K562 (cell line): ENCODE measurements around the gene CHD2. TPM values are rescaled to one million over a fixed set of nuclear protein-coding genes. Genes with fewer than 3 reads are reported as not detected.
A peak's percentile ranks its signal among the peaks of the same experiment; 100 is the strongest.

Source experiments
- BDP1 ChIP-seq: IDR thresholded peaks from 3 replicates; pipeline ENCODE4 v1.6.1; 2011; ENCODE audit not compliant: insufficient read length, insufficient read depth
- ESRRA ChIP-seq: fragments of 450-650 bp; IDR thresholded peaks from 2 replicates; pipeline ENCODE4 v1.6.1; 2014; ENCODE audit warnings: low read depth, mild to moderate bottlenecking, moderate library complexity, borderline replicate concordance
- GATAD2A ChIP-seq: fragments of 450-650 bp; IDR thresholded peaks from 2 replicates; pipeline ENCODE4 v1.6.1; 2017
- LCOR ChIP-seq: sonication (generic); formaldehyde crosslinking; IDR thresholded peaks from 2 replicates; pipeline ENCODE4 v1.8.0; 2022; ENCODE audit warnings: mild to moderate bottlenecking, missing genetic modification reagents
- NBN ChIP-seq: fragments of 450-650 bp; IDR thresholded peaks from 2 replicates; pipeline ENCODE4 v1.6.1; 2016; ENCODE audit warnings: low read depth, mild to moderate bottlenecking
- NONO ChIP-seq, 2 experiments: fragments of 200-400 bp in 1 of 2; fragments of 450-650 bp in 1 of 2; formaldehyde crosslinking in 1 of 2; IDR thresholded peaks; 2 replicates each; pipeline ENCODE4 v1.6.1; 2017; ENCODE audit warnings: low read depth in 2 of 2, mild to moderate bottlenecking in 2 of 2, moderate library complexity in 2 of 2, low read length in 1 of 2
- NR3C1 ChIP-seq: sonication (generic); formaldehyde crosslinking; IDR thresholded peaks from 2 replicates; pipeline ENCODE4 v1.8.1; 2022; ENCODE audit warnings: missing genetic modification reagents
- NUFIP1 ChIP-seq: fragments of 450-650 bp; IDR thresholded peaks from 2 replicates; pipeline ENCODE4 v1.6.1; 2018; ENCODE audit not compliant: partially characterized antibody
- SIN3A ChIP-seq, 2 experiments: fragments of 150-350 bp in 1 of 2; IDR thresholded peaks; 2 replicates each; pipeline ENCODE4 v1.6.1; 2011 to 2016; ENCODE audit warnings: borderline replicate concordance in 2 of 2, low read depth in 2 of 2, low read length in 2 of 2, mild to moderate bottlenecking in 2 of 2, moderate library complexity in 2 of 2; ENCODE audit not compliant: control insufficient read depth in 1 of 2
- SMARCE1 ChIP-seq: fragments of 450-650 bp; IDR thresholded peaks from 2 replicates; pipeline ENCODE4 v1.7.1; 2016; ENCODE audit warnings: mild to moderate bottlenecking
- TCF3 ChIP-seq: sonication (generic); formaldehyde crosslinking; IDR thresholded peaks from 2 replicates; pipeline ENCODE4 v1.4.0; 2020; ENCODE audit warnings: mild to moderate bottlenecking, missing genetic modification reagents
- TEAD1 ChIP-seq, 2 experiments: fragments of 450-650 bp in 1 of 2; sonication (generic) in 1 of 2; formaldehyde crosslinking; IDR thresholded peaks; 2 replicates each; pipeline versions ENCODE4 v1.4.0 to v1.8.0; 2020 to 2022; ENCODE audit warnings: mild to moderate bottlenecking in 2 of 2, missing genetic modification reagents in 1 of 2
- ZBTB1 ChIP-seq: sonication (generic); formaldehyde crosslinking; IDR thresholded peaks from 2 replicates; pipeline ENCODE4 v1.8.1; 2023; ENCODE audit warnings: missing genetic modification reagents, low read depth, mild to moderate bottlenecking, borderline replicate concordance
- ZNF699 ChIP-seq: fragments of 250-450 bp; sonication (Bioruptor Pico); IDR thresholded peaks from 2 replicates; pipeline ENCODE4 v1.8.0; 2021; ENCODE audit warnings: mild to moderate bottlenecking, moderate library complexity; ENCODE audit not compliant: insufficient replicate concordance
- ZSCAN32 ChIP-seq: fragments of 450-650 bp; formaldehyde crosslinking; IDR thresholded peaks from 2 replicates; pipeline ENCODE4 v1.4.0; 2020; ENCODE audit warnings: mild to moderate bottlenecking, moderate library complexity
- polyA plus RNA-seq, 8 experiments: library from polyadenylated mRNA; depleted of rRNA in 4 of 8; stranded (reverse) in 5 of 8; unstranded in 3 of 8; fragments of >200 nt; fragmentation: Nextera tagmentation in 2 of 8; fragmentation: Illumina TruSeq in 1 of 8; extraction: Ambion mirVana in 2 of 8; extraction: Trizol in 1 of 8; gene quantifications; 2 replicates each; pipeline versions ENCODE4 v1.2.1 to v1.2.3, GENCODE V29; 2011 to 2014; ENCODE audit warnings: inconsistent platforms in 1 of 8, missing spikeins in 1 of 8
- total RNA-seq, 7 experiments: library from RNA; depleted of rRNA in 6 of 7; stranded (reverse); fragments of >200 nt in 6 of 7; fragmentation: Illumina TruSeq in 2 of 7; extraction: Trizol in 2 of 7; gene quantifications; 2 replicates each; pipeline versions ENCODE4 v1.2.1 to v1.2.3, GENCODE V29; 2011 to 2021; ENCODE audit warnings: low replicate concordance in 1 of 7
- TF ChIP-seq, protein P1 (sequence below): sonication (generic); formaldehyde crosslinking; IDR thresholded peaks from 2 replicates; pipeline ENCODE4 v1.8.0; 2022; ENCODE audit warnings: mild to moderate bottlenecking, missing genetic modification reagents
- TF ChIP-seq, protein P2 (sequence below): fragments of 450-650 bp; IDR thresholded peaks from 2 replicates; pipeline ENCODE4 v1.7.0; 2016; ENCODE audit warnings: borderline replicate concordance
- TF ChIP-seq, protein P3 (sequence below): fragments of 450-650 bp; formaldehyde crosslinking; IDR thresholded peaks from 2 replicates; pipeline ENCODE4 v1.4.0; 2020; ENCODE audit warnings: mild to moderate bottlenecking, moderate library complexity

The CHD2 gene
- total and polyA plus RNA-seq, 9 of the 15 experiments (the other 6 are each of a cell fraction or from before 2014, with no cell fraction given): 38.9 to 70.8 (median 56.2) TPM

DNA sequence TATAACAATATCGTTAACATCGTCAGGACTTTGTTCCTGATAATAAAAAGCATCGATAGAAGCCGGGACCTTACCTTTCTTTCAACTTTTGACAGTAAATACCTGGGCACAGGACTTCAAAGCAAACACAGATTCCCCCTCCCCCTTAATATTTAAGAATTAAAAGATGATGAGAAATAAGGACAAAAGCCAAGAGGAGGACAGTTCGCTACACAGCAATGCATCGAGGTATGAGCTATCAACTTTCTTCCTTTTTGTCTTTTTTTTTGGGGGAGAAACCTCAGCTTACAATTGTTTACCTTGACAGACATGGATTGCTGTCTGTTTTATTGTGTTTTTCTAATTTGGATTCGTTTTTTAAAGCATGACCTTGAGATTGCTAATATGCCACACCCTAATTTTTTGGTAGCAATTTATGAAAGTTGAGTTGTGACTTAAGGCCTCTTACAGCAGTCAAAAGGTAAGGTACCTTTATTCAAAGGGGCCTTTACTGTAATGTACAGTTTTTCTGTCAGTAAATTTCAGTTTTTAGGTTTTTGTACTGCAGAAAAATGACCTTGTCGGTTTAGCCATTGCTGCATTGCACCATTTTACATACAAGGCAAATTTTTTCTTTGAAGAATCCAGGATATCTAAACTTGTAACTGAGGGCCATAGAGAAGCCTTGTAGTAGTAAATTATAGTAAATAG, 1.1 kb downstream of the CHD2 start (continued):
- TF ChIP-seq, protein P1, sequence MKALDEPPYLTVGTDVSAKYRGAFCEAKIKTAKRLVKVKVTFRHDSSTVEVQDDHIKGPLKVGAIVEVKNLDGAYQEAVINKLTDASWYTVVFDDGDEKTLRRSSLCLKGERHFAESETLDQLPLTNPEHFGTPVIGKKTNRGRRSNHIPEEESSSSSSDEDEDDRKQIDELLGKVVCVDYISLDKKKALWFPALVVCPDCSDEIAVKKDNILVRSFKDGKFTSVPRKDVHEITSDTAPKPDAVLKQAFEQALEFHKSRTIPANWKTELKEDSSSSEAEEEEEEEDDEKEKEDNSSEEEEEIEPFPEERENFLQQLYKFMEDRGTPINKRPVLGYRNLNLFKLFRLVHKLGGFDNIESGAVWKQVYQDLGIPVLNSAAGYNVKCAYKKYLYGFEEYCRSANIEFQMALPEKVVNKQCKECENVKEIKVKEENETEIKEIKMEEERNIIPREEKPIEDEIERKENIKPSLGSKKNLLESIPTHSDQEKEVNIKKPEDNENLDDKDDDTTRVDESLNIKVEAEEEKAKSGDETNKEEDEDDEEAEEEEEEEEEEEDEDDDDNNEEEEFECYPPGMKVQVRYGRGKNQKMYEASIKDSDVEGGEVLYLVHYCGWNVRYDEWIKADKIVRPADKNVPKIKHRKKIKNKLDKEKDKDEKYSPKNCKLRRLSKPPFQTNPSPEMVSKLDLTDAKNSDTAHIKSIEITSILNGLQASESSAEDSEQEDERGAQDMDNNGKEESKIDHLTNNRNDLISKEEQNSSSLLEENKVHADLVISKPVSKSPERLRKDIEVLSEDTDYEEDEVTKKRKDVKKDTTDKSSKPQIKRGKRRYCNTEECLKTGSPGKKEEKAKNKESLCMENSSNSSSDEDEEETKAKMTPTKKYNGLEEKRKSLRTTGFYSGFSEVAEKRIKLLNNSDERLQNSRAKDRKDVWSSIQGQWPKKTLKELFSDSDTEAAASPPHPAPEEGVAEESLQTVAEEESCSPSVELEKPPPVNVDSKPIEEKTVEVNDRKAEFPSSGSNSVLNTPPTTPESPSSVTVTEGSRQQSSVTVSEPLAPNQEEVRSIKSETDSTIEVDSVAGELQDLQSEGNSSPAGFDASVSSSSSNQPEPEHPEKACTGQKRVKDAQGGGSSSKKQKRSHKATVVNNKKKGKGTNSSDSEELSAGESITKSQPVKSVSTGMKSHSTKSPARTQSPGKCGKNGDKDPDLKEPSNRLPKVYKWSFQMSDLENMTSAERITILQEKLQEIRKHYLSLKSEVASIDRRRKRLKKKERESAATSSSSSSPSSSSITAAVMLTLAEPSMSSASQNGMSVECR (CRISPR knock-in tag): no peak
- no peak for TF ChIP-seq ZBTB1 (CRISPR knock-in tag)
- TF ChIP-seq, protein P2, sequence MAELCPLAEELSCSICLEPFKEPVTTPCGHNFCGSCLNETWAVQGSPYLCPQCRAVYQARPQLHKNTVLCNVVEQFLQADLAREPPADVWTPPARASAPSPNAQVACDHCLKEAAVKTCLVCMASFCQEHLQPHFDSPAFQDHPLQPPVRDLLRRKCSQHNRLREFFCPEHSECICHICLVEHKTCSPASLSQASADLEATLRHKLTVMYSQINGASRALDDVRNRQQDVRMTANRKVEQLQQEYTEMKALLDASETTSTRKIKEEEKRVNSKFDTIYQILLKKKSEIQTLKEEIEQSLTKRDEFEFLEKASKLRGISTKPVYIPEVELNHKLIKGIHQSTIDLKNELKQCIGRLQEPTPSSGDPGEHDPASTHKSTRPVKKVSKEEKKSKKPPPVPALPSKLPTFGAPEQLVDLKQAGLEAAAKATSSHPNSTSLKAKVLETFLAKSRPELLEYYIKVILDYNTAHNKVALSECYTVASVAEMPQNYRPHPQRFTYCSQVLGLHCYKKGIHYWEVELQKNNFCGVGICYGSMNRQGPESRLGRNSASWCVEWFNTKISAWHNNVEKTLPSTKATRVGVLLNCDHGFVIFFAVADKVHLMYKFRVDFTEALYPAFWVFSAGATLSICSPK: no peak
- no peak for TF ChIP-seq ZSCAN32 (CRISPR knock-in tag)
- TF ChIP-seq SIN3A (IDR thresholded peaks at IDR 0.05; ENCODE audit: borderline replicate concordance in 2 of 2, control insufficient read depth in 1 of 2, low read depth in 2 of 2, low read length in 2 of 2): 0 out of 4 replicates have a peak, but pooled peaks of 1 of the 2 experiments have one; percentile 29
- no peak; the same call in 1 of the 2 replicates for TF ChIP-seq LCOR (CRISPR knock-in tag)
- 0 out of 2 replicates have a peak, but pooled peaks have one; percentile 54 for TF ChIP-seq GATAD2A
- peak; percentile 72 for TF ChIP-seq NUFIP1
- TF ChIP-seq BDP1: no peak
- TF ChIP-seq TCF3 (CRISPR knock-in tag): no peak
- TF ChIP-seq ZNF699 (CRISPR knock-in tag): no peak
- TF ChIP-seq, protein P3, sequence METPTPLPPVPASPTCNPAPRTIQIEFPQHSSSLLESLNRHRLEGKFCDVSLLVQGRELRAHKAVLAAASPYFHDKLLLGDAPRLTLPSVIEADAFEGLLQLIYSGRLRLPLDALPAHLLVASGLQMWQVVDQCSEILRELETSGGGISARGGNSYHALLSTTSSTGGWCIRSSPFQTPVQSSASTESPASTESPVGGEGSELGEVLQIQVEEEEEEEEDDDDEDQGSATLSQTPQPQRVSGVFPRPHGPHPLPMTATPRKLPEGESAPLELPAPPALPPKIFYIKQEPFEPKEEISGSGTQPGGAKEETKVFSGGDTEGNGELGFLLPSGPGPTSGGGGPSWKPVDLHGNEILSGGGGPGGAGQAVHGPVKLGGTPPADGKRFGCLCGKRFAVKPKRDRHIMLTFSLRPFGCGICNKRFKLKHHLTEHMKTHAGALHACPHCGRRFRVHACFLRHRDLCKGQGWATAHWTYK (CRISPR knock-in tag): no peak
- no peak for TF ChIP-seq NBN
- TF ChIP-seq NR3C1: no peak
- TF ChIP-seq NONO (IDR thresholded peaks at IDR 0.05; ENCODE audit: low read depth in 2 of 2, low read length in 1 of 2): 0 out of 4 replicates have a peak, but pooled peaks of 1 of the 2 experiments have one; percentile 6
- TF ChIP-seq ESRRA: peak; percentile 92
- no peak for TF ChIP-seq TEAD1 (CRISPR knock-in tag; IDR thresholded peaks at IDR 0.05)
- 0 out of 2 replicates have a peak, but pooled peaks have one; percentile 12 for TF ChIP-seq SMARCE1
